Measurements from ENCODE around the gene MRPS34.

DNA sequence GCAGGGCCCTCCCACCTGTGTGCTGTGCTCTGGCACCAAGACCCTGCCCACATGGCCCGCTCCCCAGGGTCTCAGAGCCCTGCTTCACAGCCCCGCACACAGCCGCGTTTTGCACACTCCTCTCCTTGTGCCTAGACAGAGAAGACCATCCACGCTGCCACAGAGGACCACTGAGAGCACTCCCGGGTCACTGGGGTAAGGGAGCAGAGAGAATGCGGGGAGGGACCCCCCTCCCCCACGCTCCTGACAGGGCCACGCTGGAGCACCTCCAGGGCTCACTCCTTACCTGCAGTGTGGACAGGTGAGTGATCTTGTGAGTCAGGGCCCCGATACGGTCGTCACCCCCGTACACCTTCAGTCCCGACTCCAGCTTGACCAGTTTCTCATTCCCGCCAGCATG is 46.7 kb upstream of the MRPS34 start:
- no peak for TF ChIP-seq POLR2A (IDR thresholded peaks at IDR 0.05)
- TF ChIP-seq, protein P1, sequence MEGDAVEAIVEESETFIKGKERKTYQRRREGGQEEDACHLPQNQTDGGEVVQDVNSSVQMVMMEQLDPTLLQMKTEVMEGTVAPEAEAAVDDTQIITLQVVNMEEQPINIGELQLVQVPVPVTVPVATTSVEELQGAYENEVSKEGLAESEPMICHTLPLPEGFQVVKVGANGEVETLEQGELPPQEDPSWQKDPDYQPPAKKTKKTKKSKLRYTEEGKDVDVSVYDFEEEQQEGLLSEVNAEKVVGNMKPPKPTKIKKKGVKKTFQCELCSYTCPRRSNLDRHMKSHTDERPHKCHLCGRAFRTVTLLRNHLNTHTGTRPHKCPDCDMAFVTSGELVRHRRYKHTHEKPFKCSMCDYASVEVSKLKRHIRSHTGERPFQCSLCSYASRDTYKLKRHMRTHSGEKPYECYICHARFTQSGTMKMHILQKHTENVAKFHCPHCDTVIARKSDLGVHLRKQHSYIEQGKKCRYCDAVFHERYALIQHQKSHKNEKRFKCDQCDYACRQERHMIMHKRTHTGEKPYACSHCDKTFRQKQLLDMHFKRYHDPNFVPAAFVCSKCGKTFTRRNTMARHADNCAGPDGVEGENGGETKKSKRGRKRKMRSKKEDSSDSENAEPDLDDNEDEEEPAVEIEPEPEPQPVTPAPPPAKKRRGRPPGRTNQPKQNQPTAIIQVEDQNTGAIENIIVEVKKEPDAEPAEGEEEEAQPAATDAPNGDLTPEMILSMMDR (IDR thresholded peaks at IDR 0.05), result no peak
- no peak for TF ChIP-seq POLR2AphosphoS5 (IDR thresholded peaks at IDR 0.05)
